HG02973 (cell line): Measurements from ENCODE around the gene CD1B.
"Not testable (repeated sequence)": the region's sequence is repeated elsewhere in the genome, so short reads cannot be mapped to it uniquely, and the experiment has no call there.

Source experiments
- ATAC-seq: cut with Tn5 transposase; IDR thresholded peaks from one replicate; pipeline ENCODE4 v1.9.1; 2021; ENCODE audit warnings: moderate library complexity; ENCODE audit not compliant: unreplicated experiment

Gene CD1B

GRCh38 chr1:158329300-158329699 lies 2.0 kb downstream of the CD1B start:
- ATAC-seq: no peak

GRCh38 chr1:158328426-158328825 lies 2.9 kb downstream of the CD1B start:
- no peak for ATAC-seq

DNA sequence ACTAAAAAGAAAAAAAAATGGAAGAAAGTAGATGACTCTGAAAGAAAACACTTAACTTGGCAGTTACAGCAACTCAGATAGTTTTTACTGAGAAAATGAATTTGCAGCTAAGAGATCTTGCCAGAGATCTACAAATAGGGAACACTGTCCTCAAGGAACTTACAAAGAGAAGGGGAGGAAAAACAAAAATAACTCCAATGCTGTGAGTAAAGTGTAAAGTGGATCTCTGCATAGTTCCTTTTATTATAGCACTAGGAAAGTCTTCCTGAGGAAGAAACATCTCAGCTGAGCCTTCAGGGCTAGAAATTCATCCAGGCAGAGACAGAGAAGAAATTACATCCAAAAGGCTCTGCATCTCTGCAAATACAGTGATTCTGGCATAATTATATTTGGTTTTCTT lies 3.9 kb downstream of the CD1B start:
- ATAC-seq: no peak

DNA sequence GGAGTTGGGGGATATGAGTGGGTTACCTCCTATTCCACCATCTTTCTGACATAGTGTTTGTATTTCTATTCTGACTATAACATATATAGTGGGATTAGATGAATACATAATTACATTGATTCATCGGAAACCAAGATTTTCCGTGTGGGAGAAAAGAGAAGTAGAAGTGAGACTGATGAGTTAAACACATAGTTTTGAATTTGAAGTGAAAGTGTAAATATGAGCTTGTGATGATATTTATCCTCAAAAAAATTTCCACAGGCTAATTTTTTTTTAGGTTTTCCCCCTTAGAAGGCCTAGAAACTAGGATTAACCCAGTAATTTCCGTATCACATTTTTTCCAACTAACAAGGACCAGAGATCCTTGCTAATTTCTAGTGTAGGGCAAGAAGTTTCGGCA lies 6.9 kb downstream of the CD1B start:
- no peak for ATAC-seq

- ATAC-seq: no peak
These were observed 7.5 kb downstream of the CD1B start for GRCh38 chr1:158323866-158324265.

DNA sequence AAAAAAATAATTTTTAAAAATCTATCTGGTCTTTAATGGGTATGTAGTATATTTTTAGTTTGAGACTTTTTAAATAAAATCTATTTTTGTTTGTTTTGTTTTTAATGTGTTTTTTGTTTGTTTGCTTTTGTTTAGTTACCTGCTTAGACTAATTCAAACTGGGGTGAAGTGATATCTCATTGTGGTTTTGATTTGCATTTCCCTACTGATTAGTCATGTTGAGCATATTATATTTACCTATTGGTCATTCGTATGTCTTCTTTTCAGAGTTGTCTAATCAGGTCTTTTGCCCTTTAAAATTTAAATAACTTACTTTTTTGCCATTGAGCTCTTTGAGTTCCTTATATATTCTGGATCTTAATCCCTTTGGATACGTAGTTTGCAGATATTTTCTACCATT lies 20.3 kb downstream of the CD1B start:
- ATAC-seq: no peak

DNA sequence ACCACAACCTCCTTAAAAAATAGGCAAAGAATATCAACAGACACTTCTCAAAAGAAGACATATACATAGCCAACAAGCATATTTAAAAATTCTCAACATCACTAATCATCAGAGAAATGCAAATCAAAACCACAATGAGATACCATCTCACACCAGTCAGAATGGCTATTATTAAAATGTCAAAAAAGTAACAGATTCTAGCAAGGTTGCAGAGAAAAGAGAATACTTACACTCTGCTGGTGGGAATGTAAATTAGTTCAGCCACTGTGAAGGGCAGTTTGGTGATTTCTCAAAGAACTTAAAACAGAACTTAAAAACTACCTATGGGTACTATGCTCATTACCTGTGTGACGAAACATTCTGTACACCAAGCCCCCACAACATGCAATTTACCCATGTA lies 20.7 kb downstream of the CD1B start:
- ATAC-seq: no peak

GRCh38 chr1:158295791-158296190 lies 35.5 kb downstream of the CD1B start:
- no peak for ATAC-seq

DNA sequence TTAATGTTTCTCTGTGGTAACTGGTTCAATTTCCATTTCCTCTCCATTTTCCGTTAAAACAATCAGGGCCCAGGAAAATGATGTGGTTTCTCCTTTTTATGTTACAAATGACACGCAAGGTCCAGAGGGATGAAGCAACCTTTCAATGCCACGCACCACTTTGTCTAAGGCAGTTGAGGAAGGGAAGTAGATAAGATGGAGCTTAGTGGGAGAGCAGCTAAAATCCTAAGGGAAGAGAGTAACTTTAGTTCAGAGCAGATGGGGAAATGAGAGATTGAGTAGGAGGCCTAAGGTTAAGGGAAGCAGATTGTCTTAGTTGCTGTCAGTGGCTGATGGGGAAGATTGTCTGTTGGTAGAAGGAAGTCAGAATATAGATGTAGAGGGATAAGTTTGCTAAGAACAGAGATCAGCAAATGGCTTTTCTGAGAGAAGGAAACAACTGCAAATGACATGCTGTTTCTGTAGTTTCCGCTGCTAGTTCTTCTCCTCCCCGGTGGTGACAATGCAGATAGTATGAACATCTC lies 40.9 kb downstream of the CD1B start:
- ATAC-seq: no peak

DNA sequence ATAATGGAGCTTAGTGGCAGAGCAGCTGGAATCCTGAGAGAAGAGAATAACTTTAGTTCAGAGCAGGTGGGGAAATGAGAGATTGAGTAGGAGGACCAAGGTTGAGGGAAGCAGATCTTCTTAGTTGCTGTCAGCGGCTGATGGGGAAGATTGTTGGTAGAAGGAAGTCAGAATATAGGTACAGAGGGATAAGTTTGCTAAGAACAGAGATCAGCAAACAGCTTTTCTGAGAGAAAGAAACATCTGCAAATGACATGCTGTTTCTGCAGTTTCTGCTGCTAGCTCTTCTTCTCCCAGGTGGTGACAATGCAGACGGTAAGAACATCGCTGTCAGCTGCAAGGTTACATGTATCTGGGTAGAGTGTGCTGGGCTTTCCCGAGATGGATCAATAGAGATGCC lies 41.5 kb downstream of the CD1B start, which contains the start of gene CD1C:
Gene CD1C, plus strand, starts transcription at position 113 of the 400 bp plus-strand sequence. Its CDS starts 142 bp downstream, at position 255.
- no peak for ATAC-seq

- ATAC-seq: no peak
These were observed 44.4 kb downstream of the CD1B start for GRCh38 chr1:158286941-158287346.

- ATAC-seq: no peak
These were observed 44.8 kb downstream of the CD1B start for GRCh38 chr1:158286487-158286886.

DNA sequence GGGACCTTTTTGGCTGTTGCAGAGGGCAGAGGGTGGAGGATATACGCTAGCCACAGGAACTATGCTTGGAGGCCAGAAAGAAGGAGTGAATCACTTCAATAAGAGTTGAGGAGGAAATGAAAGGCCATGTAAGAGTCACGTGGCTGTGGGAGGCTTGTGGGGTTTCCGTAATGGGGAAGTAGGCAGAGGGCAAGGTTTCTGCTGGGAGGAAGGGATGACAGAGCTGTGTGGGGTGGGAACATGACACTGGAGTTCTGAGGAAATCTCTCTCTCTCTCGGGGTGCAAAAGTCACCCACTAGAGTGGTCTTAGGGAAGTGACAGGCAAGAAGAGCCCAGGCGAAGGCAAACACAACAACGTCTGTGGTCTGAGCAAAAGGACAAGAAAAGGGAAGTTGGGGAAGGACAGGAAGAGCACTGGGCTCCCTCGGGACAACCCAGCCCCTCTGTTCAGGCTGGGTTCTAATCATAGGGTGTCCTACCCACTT lies 45.5 kb downstream of the CD1B start:
- peak; percentile 60 for ATAC-seq

GRCh38 chr1:158283965-158284364 lies 47.4 kb downstream of the CD1B start:
- ATAC-seq: peak; percentile 66

GRCh38 chr1:158282421-158282820 lies 48.9 kb downstream of the CD1B start:
- ATAC-seq: not testable (repeated sequence)
